Measurements from ENCODE around the gene AVPR1B.

AVPR1B gene

GRCh38 chr1:206136241-206136640, 19.1 kb upstream of the AVPR1B start:
- Histone ChIP-seq H3K4me1 (ENCODE audit: insufficient read depth, low read length) (no peaks in the 10 kb centered on the region), H3K27me3 (ENCODE audit: insufficient read depth, low read length, poor library complexity) (peaks cover 28% of the 10 kb centered on the region), H3K4me3 (ENCODE audit: low read depth in 1 of 2, low read length in 2 of 2) (no peak overlapping the region), H3K9ac (ENCODE audit: low read depth, low read length) (no peak overlapping the region), H4K20me1 (ENCODE audit: insufficient read depth, low read length) (no peaks in the 10 kb centered on the region), H3K9me3 (ENCODE audit: insufficient read depth, low read length, severe bottlenecking) (no peaks in the 10 kb centered on the region), H3K36me3 (ENCODE audit: insufficient read depth, low read length) (no peaks in the 10 kb centered on the region), H2AFZ (ENCODE audit: low read depth, low read length) (no peak overlapping the region), H3K27ac (ENCODE audit: low read length) (no peak overlapping the region), H3K4me2 (ENCODE audit: insufficient read depth, low read length) (no peak overlapping the region), H3K79me2 (ENCODE audit: insufficient read depth, low read length) (no peaks in the 10 kb centered on the region)
- ATAC-seq (ENCODE audit: insufficient read depth, low read depth) = no peak
- no peak for DNase-seq
- TF ChIP-seq CTCF (IDR thresholded peaks at IDR 0.05; ENCODE audit: borderline replicate concordance, extremely low read depth, low read length, poor library complexity, severe bottlenecking) (no peak), EZH2 (IDR thresholded peaks at IDR 0.05; ENCODE audit: borderline replicate concordance, low read depth, low read length, severe bottlenecking) (no peak)

GRCh38 chr1:206135248-206135647, 18.1 kb upstream of the AVPR1B start:
- Histone ChIP-seq H3K36me3 (ENCODE audit: insufficient read depth, low read length) (no peaks in the 10 kb centered on the region), H3K27ac (ENCODE audit: low read length) (no peak overlapping the region), H3K9me3 (ENCODE audit: insufficient read depth, low read length, severe bottlenecking) (no peaks in the 10 kb centered on the region), H3K79me2 (ENCODE audit: insufficient read depth, low read length) (no peaks in the 10 kb centered on the region), H3K4me1 (ENCODE audit: insufficient read depth, low read length) (no peaks in the 10 kb centered on the region), H3K9ac (ENCODE audit: low read depth, low read length) (no peak overlapping the region), H3K27me3 (ENCODE audit: insufficient read depth, low read length, poor library complexity) (peaks cover 22% of the 10 kb centered on the region), H3K4me2 (ENCODE audit: insufficient read depth, low read length) (no peak overlapping the region), H2AFZ (ENCODE audit: low read depth, low read length) (no peak overlapping the region), H4K20me1 (ENCODE audit: insufficient read depth, low read length) (no peaks in the 10 kb centered on the region), H3K4me3 (ENCODE audit: low read depth in 1 of 2, low read length in 2 of 2) (no peak overlapping the region)
- DNase-seq (no peak), ATAC-seq (ENCODE audit: insufficient read depth, low read depth) (no peak)
- TF ChIP-seq CTCF (IDR thresholded peaks at IDR 0.05; ENCODE audit: borderline replicate concordance, extremely low read depth, low read length, poor library complexity, severe bottlenecking) (no peak), EZH2 (IDR thresholded peaks at IDR 0.05; ENCODE audit: borderline replicate concordance, low read depth, low read length, severe bottlenecking) (no peak)

- Histone ChIP-seq H3K9me3 (ENCODE audit: insufficient read depth, low read length, severe bottlenecking) (no peaks in the 10 kb centered on the region), H3K27ac (ENCODE audit: low read length) (no peak overlapping the region), H3K36me3 (ENCODE audit: insufficient read depth, low read length) (no peaks in the 10 kb centered on the region), H3K4me2 (ENCODE audit: insufficient read depth, low read length) (no peak overlapping the region), H3K9ac (ENCODE audit: low read depth, low read length) (no peak overlapping the region), H3K27me3 (ENCODE audit: insufficient read depth, low read length, poor library complexity) (peaks cover 18% of the 10 kb centered on the region), H2AFZ (ENCODE audit: low read depth, low read length) (no peak overlapping the region), H3K4me3 (ENCODE audit: low read depth in 1 of 2, low read length in 2 of 2) (no peak overlapping the region), H3K79me2 (ENCODE audit: insufficient read depth, low read length) (no peaks in the 10 kb centered on the region), H4K20me1 (ENCODE audit: insufficient read depth, low read length) (no peaks in the 10 kb centered on the region), H3K4me1 (ENCODE audit: insufficient read depth, low read length) (no peaks in the 10 kb centered on the region)
- TF ChIP-seq CTCF (IDR thresholded peaks at IDR 0.05; ENCODE audit: borderline replicate concordance, extremely low read depth, low read length, poor library complexity, severe bottlenecking) (no peak), EZH2 (IDR thresholded peaks at IDR 0.05; ENCODE audit: borderline replicate concordance, low read depth, low read length, severe bottlenecking) (no peak)
- DNase-seq = no peak
- no peak for ATAC-seq (ENCODE audit: insufficient read depth, low read depth)
Observed at GRCh38 chr1:206133751-206134415, 16.7 kb upstream of the AVPR1B start.

Measured in DND-41 (cell line).